Esophagus squamous epithelium (tissue), 4 donors: Measurements from ENCODE around the gene KRTAP4-2.

Source experiments
- POLR2A ChIP-seq, 4 donors: fragments of 450-650 bp; IDR thresholded peaks; one replicate each; pipeline ENCODE4 v1.6.1; 2017; ENCODE audit warnings: antibody characterized with exemption in 4 of 4, mild to moderate bottlenecking in 4 of 4, moderate library complexity in 3 of 4
- TF ChIP-seq, protein P1 (sequence below), 6 experiments: fragments of 450-650 bp in 4 of 6; fragments of 200-600 bp in 2 of 6; sonication (generic) in 2 of 6; IDR thresholded peaks; one replicate each; pipeline ENCODE4 v1.5.1; 2016 to 2019; ENCODE audit warnings: antibody characterized with exemption in 6 of 6, mild to moderate bottlenecking in 4 of 6, moderate library complexity in 4 of 6

DNA sequence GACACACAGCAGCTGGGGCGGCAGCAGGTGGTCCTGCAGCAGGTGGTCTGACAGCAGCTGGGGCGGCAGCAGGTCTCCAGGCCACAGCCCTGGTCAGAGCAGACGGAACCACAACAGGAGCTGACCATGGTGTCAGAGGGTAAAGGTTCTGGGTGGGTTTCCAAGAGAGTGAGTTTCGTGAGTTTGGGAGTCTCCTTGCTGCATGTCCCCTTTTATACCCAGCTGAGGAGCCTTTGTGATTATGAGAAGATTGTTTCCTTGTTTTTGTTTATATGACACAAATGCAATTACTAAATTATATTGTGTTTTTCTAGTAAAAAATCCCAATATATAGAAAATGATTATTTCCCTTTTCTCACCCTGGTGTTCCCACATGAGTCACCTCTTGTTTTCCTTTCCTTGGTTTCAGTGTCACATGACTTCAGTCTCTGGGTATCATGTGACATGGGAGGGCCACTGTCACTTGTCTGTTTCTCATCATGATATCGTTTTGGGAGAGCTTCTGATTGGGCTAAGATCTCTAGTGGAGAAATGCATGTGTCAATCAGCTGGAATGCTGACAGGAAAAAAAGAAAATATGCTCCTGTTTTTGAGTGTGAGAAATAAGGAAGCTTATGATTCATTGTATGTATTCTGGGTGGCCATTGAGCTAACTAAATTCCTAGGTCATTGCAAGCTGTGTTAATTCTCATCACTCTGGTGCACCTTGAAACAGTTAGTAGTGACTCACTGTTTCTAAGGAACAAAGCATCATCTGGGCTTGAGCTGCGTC, 37.5 kb downstream of the KRTAP4-2 start, which contains the start of gene KRTAP4-6:
- TF ChIP-seq, protein P1, sequence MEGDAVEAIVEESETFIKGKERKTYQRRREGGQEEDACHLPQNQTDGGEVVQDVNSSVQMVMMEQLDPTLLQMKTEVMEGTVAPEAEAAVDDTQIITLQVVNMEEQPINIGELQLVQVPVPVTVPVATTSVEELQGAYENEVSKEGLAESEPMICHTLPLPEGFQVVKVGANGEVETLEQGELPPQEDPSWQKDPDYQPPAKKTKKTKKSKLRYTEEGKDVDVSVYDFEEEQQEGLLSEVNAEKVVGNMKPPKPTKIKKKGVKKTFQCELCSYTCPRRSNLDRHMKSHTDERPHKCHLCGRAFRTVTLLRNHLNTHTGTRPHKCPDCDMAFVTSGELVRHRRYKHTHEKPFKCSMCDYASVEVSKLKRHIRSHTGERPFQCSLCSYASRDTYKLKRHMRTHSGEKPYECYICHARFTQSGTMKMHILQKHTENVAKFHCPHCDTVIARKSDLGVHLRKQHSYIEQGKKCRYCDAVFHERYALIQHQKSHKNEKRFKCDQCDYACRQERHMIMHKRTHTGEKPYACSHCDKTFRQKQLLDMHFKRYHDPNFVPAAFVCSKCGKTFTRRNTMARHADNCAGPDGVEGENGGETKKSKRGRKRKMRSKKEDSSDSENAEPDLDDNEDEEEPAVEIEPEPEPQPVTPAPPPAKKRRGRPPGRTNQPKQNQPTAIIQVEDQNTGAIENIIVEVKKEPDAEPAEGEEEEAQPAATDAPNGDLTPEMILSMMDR (IDR thresholded peaks at IDR 0.05): no peak
- no peak for TF ChIP-seq POLR2A (IDR thresholded peaks at IDR 0.05)
